IMR-90 (cell line): Measurements from ENCODE around the gene EMILIN2. TPM values are rescaled to one million over a fixed set of nuclear protein-coding genes. Genes with fewer than 3 reads are reported as not detected.

Source experiments
- ATAC-seq: fragments of 200-7000 bp; cut with Tn5 transposase; 2 replicates; pipeline ENCODE4 v1.9.1; 2020; ENCODE audit warnings: low read depth, mild to moderate bottlenecking, moderate library complexity
- BruUV-seq: library from RNA; stranded (reverse); fragments of 400-500 nt; replicated peaks from 2 replicates; lab custom pipeline; 2021; lab: Mats Ljungman, UMichigan
- CTCF ChIA-PET: fragments of 300-600 bp; formaldehyde crosslinking; extraction: SDS; loops from one replicate; lab custom pipeline; 2021; ENCODE audit warnings: antibody characterized with exemption; lab: Yijun Ruan, JAX
- POLR2A ChIA-PET: fragments of 300-600 bp; sonication (Branson Sonifier 250); formaldehyde crosslinking; loops from one replicate; lab custom pipeline; 2022; ENCODE audit warnings: antibody characterized with exemption; ENCODE audit not compliant: unreplicated experiment; lab: Charles Lee
- DNase-seq: peaks from one replicate; pipeline ENCODE4 v3.0.0; 2013
- H2AFZ ChIP-seq: replicated peaks from 2 replicates; pipeline ENCODE3; 2013; ENCODE audit warnings: low read length, mild to moderate bottlenecking; ENCODE audit not compliant: poor library complexity
- H2AK5ac ChIP-seq: 2 replicates; pipeline ENCODE4 v1.6.1; 2013; ENCODE audit warnings: low read depth, low read length, inconsistent platforms
- H2AK9ac ChIP-seq: replicated peaks from 2 replicates; pipeline ENCODE3; 2013; ENCODE audit warnings: mild to moderate bottlenecking, low read depth, low read length, moderate library complexity; ENCODE audit not compliant: poor library complexity
- H2BK120ac ChIP-seq: 2 replicates; pipeline ENCODE4 v1.6.1; 2013; ENCODE audit warnings: low read depth, low read length, inconsistent platforms
- H2BK15ac ChIP-seq: 3 replicates; pipeline ENCODE4 v1.6.1; 2013; ENCODE audit warnings: low read depth, low read length, inconsistent platforms
- H2BK20ac ChIP-seq: 2 replicates; pipeline ENCODE4 v1.6.1; 2013; ENCODE audit warnings: low read depth, mild to moderate bottlenecking, inconsistent platforms, low read length, moderate library complexity
- H2BK5ac ChIP-seq: 2 replicates; pipeline ENCODE4 v1.6.1; 2013; ENCODE audit warnings: mild to moderate bottlenecking, low read depth, low read length, inconsistent platforms; ENCODE audit not compliant: poor library complexity, severe bottlenecking
- H3K14ac ChIP-seq: replicated peaks from 2 replicates; pipeline ENCODE4 v1.6.1; 2013; ENCODE audit warnings: low read depth, low read length, inconsistent platforms
- H3K18ac ChIP-seq: 2 replicates; pipeline ENCODE4 v1.6.1; 2013; ENCODE audit warnings: low read depth, low read length, control low read depth
- H3K23ac ChIP-seq: 2 replicates; pipeline ENCODE4 v1.6.1; 2013; ENCODE audit warnings: low read depth, low read length, inconsistent platforms
- H3K27ac ChIP-seq: 2 replicates; pipeline ENCODE4 v1.5.1; 2013; ENCODE audit warnings: mild to moderate bottlenecking, control low read depth, low read length; ENCODE audit not compliant: insufficient read depth
- H3K27me3 ChIP-seq: 2 replicates; pipeline ENCODE4 v1.6.1; 2013; ENCODE audit warnings: low read length; ENCODE audit not compliant: control insufficient read depth, insufficient read depth
- H3K36me3 ChIP-seq: 2 replicates; pipeline ENCODE4 v1.6.1; 2013; ENCODE audit warnings: low read length, mixed read lengths; ENCODE audit not compliant: control insufficient read depth, insufficient read depth
- H3K4ac ChIP-seq: 2 replicates; pipeline ENCODE4 v1.6.1; 2013; ENCODE audit warnings: low read depth, low read length, inconsistent platforms
- H3K4me1 ChIP-seq: 2 replicates; pipeline ENCODE4 v1.6.1; 2013; ENCODE audit warnings: low read length, mixed read lengths; ENCODE audit not compliant: control insufficient read depth, insufficient read depth
- H3K4me2 ChIP-seq: 2 replicates; pipeline ENCODE4 v1.6.1; 2013; ENCODE audit warnings: low read depth, mild to moderate bottlenecking, control low read depth, low read length, moderate library complexity
- H3K4me3 ChIP-seq: 2 replicates; pipeline ENCODE4 v1.5.1; 2013; ENCODE audit warnings: low read depth, mild to moderate bottlenecking, control low read depth, low read length, moderate library complexity; ENCODE audit not compliant: insufficient read depth
- H3K56ac ChIP-seq: 2 replicates; pipeline ENCODE4 v1.6.1; 2013; ENCODE audit warnings: low read length, inconsistent platforms; ENCODE audit not compliant: insufficient read depth; ENCODE audit errors: extremely low read depth
- H3K79me1 ChIP-seq, 2 experiments: 2 replicates each; pipeline ENCODE4 v1.6.1; 2013; ENCODE audit warnings: low read length in 2 of 2, inconsistent platforms in 1 of 2, low read depth in 1 of 2
- H3K9ac ChIP-seq: 2 replicates; pipeline ENCODE4 v1.6.1; 2013; ENCODE audit warnings: low read depth, low read length, control low read depth
- H3K9me1 ChIP-seq: 2 replicates; pipeline ENCODE4 v1.6.1; 2013; ENCODE audit warnings: low read length, inconsistent platforms; ENCODE audit not compliant: insufficient read depth
- H3K9me3 ChIP-seq: 2 replicates; pipeline ENCODE4 v1.6.1; 2013; ENCODE audit warnings: low read length; ENCODE audit not compliant: control insufficient read depth, insufficient read depth
- H4K20me1 ChIP-seq: 2 replicates; pipeline ENCODE4 v1.6.1; 2013; ENCODE audit warnings: low read length, inconsistent platforms; ENCODE audit not compliant: insufficient read depth
- H4K5ac ChIP-seq: 2 replicates; pipeline ENCODE4 v1.6.1; 2013; ENCODE audit warnings: mild to moderate bottlenecking, low read depth, low read length, control low read depth
- H4K8ac ChIP-seq, 2 experiments: 2 replicates each; pipeline ENCODE4 v1.6.1; 2013; ENCODE audit warnings: low read depth in 2 of 2, low read length in 2 of 2, control low read depth in 1 of 2, inconsistent platforms in 1 of 2
- H4K91ac ChIP-seq: 2 replicates; pipeline ENCODE4 v1.6.1; 2013; ENCODE audit warnings: low read depth, low read length, inconsistent platforms; ENCODE audit not compliant: insufficient read depth
- BHLHE40 ChIP-seq: fragments of 150-350 bp; IDR thresholded peaks from 2 replicates; pipeline ENCODE4 v1.6.1; 2016; ENCODE audit warnings: mild to moderate bottlenecking, low read depth, low read length
- CEBPB ChIP-seq: IDR thresholded peaks from 2 replicates; pipeline ENCODE4 v1.6.1; 2012; ENCODE audit warnings: low read depth, low read length, improper control_type of control experiment
- CHD1 ChIP-seq: IDR thresholded peaks from 2 replicates; pipeline ENCODE4 v1.6.1; 2012; ENCODE audit warnings: low read depth, low read length, improper control_type of control experiment
- FOS ChIP-seq: fragments of 150-350 bp; IDR thresholded peaks from 2 replicates; pipeline ENCODE4 v1.6.1; 2016; ENCODE audit warnings: low read depth, low read length
- MAZ ChIP-seq: IDR thresholded peaks from 2 replicates; pipeline ENCODE4 v1.6.1; 2012; ENCODE audit warnings: low read depth, mild to moderate bottlenecking, low read length, improper control_type of control experiment, moderate library complexity, borderline replicate concordance
- MXI1 ChIP-seq: IDR thresholded peaks from 2 replicates; pipeline ENCODE4 v1.6.1; 2012; ENCODE audit warnings: low read depth, mild to moderate bottlenecking, low read length, moderate library complexity, borderline replicate concordance
- NFE2L2 ChIP-seq: fragments of 150-350 bp; IDR thresholded peaks from 2 replicates; pipeline ENCODE4 v1.6.1; 2016; ENCODE audit warnings: low read depth, mild to moderate bottlenecking, low read length
- POLR2A ChIP-seq: IDR thresholded peaks from 2 replicates; pipeline ENCODE4 v1.6.1; 2012; ENCODE audit warnings: mild to moderate bottlenecking, low read depth, low read length
- RAD21 ChIP-seq: IDR thresholded peaks from 2 replicates; pipeline ENCODE4 v1.6.1; 2012; ENCODE audit warnings: low read length, improper control_type of control experiment
- RCOR1 ChIP-seq: IDR thresholded peaks from 2 replicates; pipeline ENCODE4 v1.6.1; 2012; ENCODE audit warnings: mild to moderate bottlenecking, low read length, improper control_type of control experiment; ENCODE audit not compliant: insufficient replicate concordance
- RFX5 ChIP-seq: IDR thresholded peaks from 2 replicates; pipeline ENCODE4 v1.8.0; 2012; ENCODE audit warnings: low read depth, mild to moderate bottlenecking, low read length, moderate library complexity
- SMC3 ChIP-seq: fragments of 150-350 bp; IDR thresholded peaks from 2 replicates; pipeline ENCODE4 v1.6.1; 2016; ENCODE audit warnings: low read depth, mild to moderate bottlenecking, antibody characterized with exemption, low read length, moderate library complexity
- WGBS, 2 experiments: methylation state at CpG; one replicate each; pipeline versions ENCODE4 v1.1.5 to v1.1.7; 2013; ENCODE audit warnings: missing lambda C conversion rate in 2 of 2; ENCODE audit not compliant: insufficient read length in 1 of 2; ENCODE audit errors: extremely low coverage in 2 of 2; 5-methylcytosine and 5-hydroxymethylcytosine counted together
- dilution Hi-C: fragments of 300-500 bp; cut with HindIII; formaldehyde crosslinking; loops from one replicate; pipeline ENCODE4 v1.14.3; 2018; ENCODE audit warnings: low sequenced_read_pairs; ENCODE audit not compliant: unreplicated experiment
- in situ Hi-C: fragments of 300-500 bp; cut with MboI; formaldehyde crosslinking; loops from 3 replicates; pipeline ENCODE4 v1.14.3; 2019; ENCODE audit warnings: low sequenced_read_pairs, inconsistent platforms, mixed read lengths
- intact Hi-C: fragments of 100-400 bp; cut with micrococcal nuclease; formaldehyde crosslinking; loops from 2 replicates; pipeline ENCODE4 v1.10.0; 2022
- polyA plus RNA-seq, 3 experiments: library from polyadenylated mRNA; depleted of rRNA; stranded (reverse); fragments of >200 nt; gene quantifications; 2 replicates each; pipeline ENCODE4 v1.2.3, GENCODE V29; 2012; ENCODE audit warnings: low replicate concordance in 1 of 3
- total RNA-seq: library from RNA; depleted of rRNA; stranded (reverse); fragments of >200 nt; gene quantifications from 2 replicates; pipeline ENCODE4 v1.2.3, GENCODE V29; 2012
- TF ChIP-seq, protein P1 (sequence below): fragments of 150-350 bp; IDR thresholded peaks from 2 replicates; pipeline ENCODE4 v1.6.1; 2016; ENCODE audit warnings: low read depth, mild to moderate bottlenecking, low read length, moderate library complexity, borderline replicate concordance
- TF ChIP-seq, protein P2 (sequence below): fragments of 150-350 bp; IDR thresholded peaks from 2 replicates; pipeline ENCODE4 v1.6.1; 2017; ENCODE audit warnings: mild to moderate bottlenecking, antibody characterized with exemption, low read length, low read depth

EMILIN2 gene
- total and polyA plus RNA-seq, 2 of the 4 experiments (the other 2 are of a cell fraction), result under 0.01 to 0.14 TPM

DNA sequence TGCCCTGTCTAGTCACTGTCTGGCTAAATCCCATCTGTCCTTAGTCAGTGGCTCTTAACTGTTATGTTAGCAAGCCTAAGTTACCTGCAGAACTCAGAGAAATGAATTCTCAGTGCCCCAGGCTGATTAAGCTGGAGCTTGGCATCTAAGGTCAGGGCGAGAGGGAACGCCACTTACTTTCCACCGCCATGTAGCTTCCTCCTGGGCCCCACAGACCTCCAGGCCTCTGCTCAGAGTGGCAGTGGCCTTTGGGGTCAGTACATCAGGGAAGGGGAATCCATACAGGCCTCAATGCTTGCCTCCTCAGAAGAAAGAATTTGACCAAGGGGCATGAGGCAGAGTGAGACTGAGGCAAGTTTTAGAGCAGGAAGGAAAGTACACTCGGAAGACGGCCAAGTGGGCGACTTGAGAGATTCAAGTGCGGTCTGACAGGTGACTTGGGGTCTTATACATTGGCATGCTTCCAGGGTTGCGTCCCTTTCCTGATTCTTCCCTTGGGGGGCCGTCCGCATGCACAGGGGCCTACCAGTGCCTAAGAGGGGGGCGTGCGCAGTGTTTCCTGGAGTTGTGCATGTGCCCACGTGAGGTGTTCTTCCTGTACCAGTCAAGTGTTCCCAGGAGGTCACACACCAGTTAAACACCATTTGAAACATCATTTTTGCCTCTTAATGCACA lies 64.1 kb downstream of the EMILIN2 start:
- Histone ChIP-seq H2BK15ac (no peak overlapping the region), H3K27me3 (peaks cover 28% of the 10 kb centered on the region), H3K9me1 (peaks cover 12% of the 10 kb centered on the region), H4K20me1 (no peaks in the 10 kb centered on the region; the same call in 1 of the 2 replicates), H2AK9ac (no peak overlapping the region), H3K56ac (no peak overlapping the region), H3K18ac (no peak overlapping the region), H3K9ac (no peak overlapping the region), H2BK5ac (no peak overlapping the region), H3K9me3 (no peaks in the 10 kb centered on the region), H3K4me1 (no peaks in the 10 kb centered on the region), H3K79me1 (peaks cover 0 to 3% of the 10 kb centered on the region in 2 experiments; a peak in 1 of 4 replicates), H3K4me2 (no peak overlapping the region), H2BK120ac (no peak overlapping the region), H3K4me3 (no peak overlapping the region), H3K23ac (no peak overlapping the region), H4K91ac (no peak overlapping the region), H2AK5ac (no peak overlapping the region), H3K4ac (no peak overlapping the region), H2AFZ (no peak overlapping the region), H2BK20ac (no peak overlapping the region), H3K14ac (no peak overlapping the region), H4K8ac (no peak overlapping the region), H3K36me3 (peaks cover 18% of the 10 kb centered on the region), H3K27ac (no peak overlapping the region), H4K5ac (no peak overlapping the region)
- POLR2A ChIA-PET, result no interaction called here
- no TSS peak for BruUV-seq
- CTCF ChIA-PET, result interaction anchor here (0.6 kb wide), 1 partner anchor 21 kb away, joined by 3 read pairs; no protein-coding TSS in a partner anchor
- intact Hi-C loops, result no loop called here
- DNase-seq (no peak), ATAC-seq (no peak)
- TF ChIP-seq POLR2A, result no peak
- no peak for TF ChIP-seq RCOR1
- no peak for TF ChIP-seq CHD1
- no peak for TF ChIP-seq RFX5
- no peak for TF ChIP-seq FOS
- no peak for TF ChIP-seq BHLHE40
- TF ChIP-seq NFE2L2, result no peak
- TF ChIP-seq MAZ, result no peak
- TF ChIP-seq RAD21, result no peak
- TF ChIP-seq, protein P1, sequence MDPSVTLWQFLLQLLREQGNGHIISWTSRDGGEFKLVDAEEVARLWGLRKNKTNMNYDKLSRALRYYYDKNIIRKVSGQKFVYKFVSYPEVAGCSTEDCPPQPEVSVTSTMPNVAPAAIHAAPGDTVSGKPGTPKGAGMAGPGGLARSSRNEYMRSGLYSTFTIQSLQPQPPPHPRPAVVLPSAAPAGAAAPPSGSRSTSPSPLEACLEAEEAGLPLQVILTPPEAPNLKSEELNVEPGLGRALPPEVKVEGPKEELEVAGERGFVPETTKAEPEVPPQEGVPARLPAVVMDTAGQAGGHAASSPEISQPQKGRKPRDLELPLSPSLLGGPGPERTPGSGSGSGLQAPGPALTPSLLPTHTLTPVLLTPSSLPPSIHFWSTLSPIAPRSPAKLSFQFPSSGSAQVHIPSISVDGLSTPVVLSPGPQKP, result no peak
- no peak for TF ChIP-seq SMC3
- TF ChIP-seq, protein P2, sequence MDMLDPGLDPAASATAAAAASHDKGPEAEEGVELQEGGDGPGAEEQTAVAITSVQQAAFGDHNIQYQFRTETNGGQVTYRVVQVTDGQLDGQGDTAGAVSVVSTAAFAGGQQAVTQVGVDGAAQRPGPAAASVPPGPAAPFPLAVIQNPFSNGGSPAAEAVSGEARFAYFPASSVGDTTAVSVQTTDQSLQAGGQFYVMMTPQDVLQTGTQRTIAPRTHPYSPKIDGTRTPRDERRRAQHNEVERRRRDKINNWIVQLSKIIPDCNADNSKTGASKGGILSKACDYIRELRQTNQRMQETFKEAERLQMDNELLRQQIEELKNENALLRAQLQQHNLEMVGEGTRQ, result no peak
- TF ChIP-seq CEBPB, result no peak
- no peak for TF ChIP-seq MXI1
- dilution Hi-C loops, result no loop called here
- WGBS, 2 experiments, result 96% methylated on average over 10 of the region's 13 CpGs; no CpG with 5 or more reads in 1 of the 2 experiments
- in situ Hi-C loops, result no loop called here
